WTC11 (cell line): Measurements from ENCODE around the gene CD180.

ENCODE experiments used
- ATF1 ChIP-seq: sonication (generic); formaldehyde crosslinking; IDR thresholded peaks from 2 replicates; pipeline ENCODE4 v1.8.1; 2023; ENCODE audit warnings: mild to moderate bottlenecking, moderate library complexity, missing genetic modification reagents
- CBFB ChIP-seq: sonication (generic); formaldehyde crosslinking; IDR thresholded peaks from 2 replicates; pipeline ENCODE4 v1.8.1; 2022; ENCODE audit warnings: mild to moderate bottlenecking, low read depth, missing genetic modification reagents
- CREM ChIP-seq: sonication (generic); formaldehyde crosslinking; IDR thresholded peaks from 2 replicates; pipeline ENCODE4 v1.8.1; 2022; ENCODE audit warnings: mild to moderate bottlenecking, missing genetic modification reagents, moderate library complexity
- CTCF ChIP-seq: fragments of 200-600 bp; IDR thresholded peaks from 2 replicates; pipeline ENCODE4 v1.8.0; 2022; ENCODE audit warnings: antibody characterized with exemption
- ELF4 ChIP-seq: sonication (generic); formaldehyde crosslinking; IDR thresholded peaks from 2 replicates; pipeline ENCODE4 v1.8.1; 2022; ENCODE audit warnings: low read depth, mild to moderate bottlenecking, moderate library complexity, missing genetic modification reagents
- MLX ChIP-seq: sonication (generic); formaldehyde crosslinking; IDR thresholded peaks from 2 replicates; pipeline ENCODE4 v1.8.1; 2023; ENCODE audit warnings: mild to moderate bottlenecking, missing genetic modification reagents, moderate library complexity
- RELA ChIP-seq: sonication (generic); formaldehyde crosslinking; IDR thresholded peaks from 2 replicates; pipeline ENCODE4 v1.8.1; 2022; ENCODE audit warnings: missing genetic modification reagents, mild to moderate bottlenecking, borderline replicate concordance
- ZNF232 ChIP-seq: sonication (generic); formaldehyde crosslinking; IDR thresholded peaks from 2 replicates; pipeline ENCODE4 v1.8.0; 2022; ENCODE audit warnings: mild to moderate bottlenecking, missing genetic modification reagents
- ZNF281 ChIP-seq: sonication (generic); formaldehyde crosslinking; IDR thresholded peaks from 2 replicates; pipeline ENCODE4 v1.8.0; 2023; ENCODE audit warnings: mild to moderate bottlenecking, missing genetic modification reagents
- ZNF425 ChIP-seq: fragments of 250-450 bp; sonication (Bioruptor Pico); conservative IDR thresholded peaks from 2 replicates; pipeline ENCODE4 v1.9.0; 2021; ENCODE audit warnings: mild to moderate bottlenecking

GRCh38 chr5:67156976-67157583 is 39.5 kb downstream of the CD180 start:
- TF ChIP-seq ATF1 (no peak), CREM (CRISPR knock-in tag) (no peak), ZNF232 (CRISPR knock-in tag) (no peak), MLX (CRISPR knock-in tag) (no peak), RELA (CRISPR knock-in tag) (no peak), CTCF (peak; percentile 57), ELF4 (CRISPR knock-in tag) (no peak), ZNF281 (CRISPR knock-in tag) (no peak), CBFB (CRISPR knock-in tag) (no peak), ZNF425 (CRISPR knock-in tag) (no peak)
